Liver (tissue), 9 donors: Measurements from ENCODE around the gene CAPRIN1. TPM values are rescaled to one million over a fixed set of nuclear protein-coding genes. Genes with fewer than 3 reads are reported as not detected.

ENCODE experiments used
- DNase-seq: peaks from one replicate; pipeline ENCODE4 v3.0.0-alpha.2; 2017; ENCODE audit warnings: low spot score
- H3K27ac ChIP-seq, 2 donors: one replicate each; pipeline ENCODE4 v1.7.0; 2013; ENCODE audit warnings: inconsistent platforms in 2 of 2, low read length in 2 of 2, control low read depth in 1 of 2, low read depth in 1 of 2, mild to moderate bottlenecking in 1 of 2
- H3K27me3 ChIP-seq, 4 donors: one replicate each; pipeline versions ENCODE4 v1.6.1 to v1.7.0; 2013; ENCODE audit warnings: low read length in 3 of 4, inconsistent platforms in 1 of 4, mild to moderate bottlenecking in 1 of 4, moderate library complexity in 1 of 4; ENCODE audit not compliant: control insufficient read depth in 4 of 4, insufficient read depth in 4 of 4
- H3K36me3 ChIP-seq, 4 donors: one replicate each; pipeline versions ENCODE4 v1.6.1 to v1.7.0; 2013; ENCODE audit warnings: low read length in 3 of 4, mild to moderate bottlenecking in 3 of 4, low read depth in 1 of 4, moderate library complexity in 1 of 4; ENCODE audit not compliant: control insufficient read depth in 4 of 4, insufficient read depth in 3 of 4
- H3K4me1 ChIP-seq, 4 donors: one replicate each; pipeline versions ENCODE4 v1.6.1 to v1.7.0; 2013; ENCODE audit warnings: low read length in 3 of 4, mild to moderate bottlenecking in 3 of 4, moderate library complexity in 1 of 4; ENCODE audit not compliant: control insufficient read depth in 4 of 4, insufficient read depth in 4 of 4
- H3K4me3 ChIP-seq, 3 donors: one replicate each; pipeline versions ENCODE4 v1.6.1 to v1.7.0; 2013; ENCODE audit warnings: low read length in 3 of 3, control low read depth in 1 of 3, low read depth in 1 of 3, mild to moderate bottlenecking in 1 of 3
- H3K9ac ChIP-seq, 2 donors: one replicate each; pipeline ENCODE4 v1.7.0; 2013; ENCODE audit warnings: low read length in 2 of 2, mild to moderate bottlenecking in 2 of 2, moderate library complexity in 2 of 2, control low read depth in 1 of 2, low read depth in 1 of 2
- H3K9me3 ChIP-seq, 4 donors: one replicate each; pipeline versions ENCODE4 v1.6.1 to v1.7.0; 2013; ENCODE audit warnings: low read length in 3 of 4; ENCODE audit not compliant: control insufficient read depth in 4 of 4
- EGR1 ChIP-seq, 2 donors: IDR thresholded peaks; 2 replicates each; pipeline ENCODE4 v1.6.1; 2016 to 2018; ENCODE audit warnings: antibody characterized with exemption in 2 of 2, low read depth in 2 of 2
- FOXA1 ChIP-seq: IDR thresholded peaks from 2 replicates; pipeline ENCODE4 v1.6.1; 2016; ENCODE audit warnings: antibody characterized with exemption
- FOXA2 ChIP-seq: IDR thresholded peaks from 2 replicates; pipeline ENCODE4 v1.6.1; 2016; ENCODE audit warnings: antibody characterized with exemption
- GABPA ChIP-seq, 2 donors: IDR thresholded peaks in 1 of 2; conservative IDR thresholded peaks in 1 of 2; 2 replicates each; pipeline ENCODE4 v1.6.1; 2016; ENCODE audit warnings: antibody characterized with exemption in 2 of 2, mild to moderate bottlenecking in 1 of 2, moderate library complexity in 1 of 2
- HNF4A ChIP-seq, 2 donors: conservative IDR thresholded peaks; 2 replicates each; pipeline ENCODE4 v1.6.1; 2016; ENCODE audit warnings: antibody characterized with exemption in 2 of 2, mild to moderate bottlenecking in 2 of 2
- HNF4G ChIP-seq: IDR thresholded peaks from 2 replicates; pipeline ENCODE4 v1.6.1; 2016; ENCODE audit warnings: antibody characterized with exemption
- JUND ChIP-seq, 2 donors: IDR thresholded peaks; 2 replicates each; pipeline ENCODE4 v1.6.1; 2016; ENCODE audit warnings: antibody characterized with exemption in 2 of 2
- NR2F2 ChIP-seq: IDR thresholded peaks from 2 replicates; pipeline ENCODE4 v1.6.1; 2016; ENCODE audit warnings: antibody characterized with exemption
- RAD21 ChIP-seq, 2 donors: IDR thresholded peaks; 2 replicates each; pipeline ENCODE4 v1.6.1; 2016; ENCODE audit warnings: antibody characterized with exemption in 2 of 2, mild to moderate bottlenecking in 2 of 2
- RXRA ChIP-seq, 2 donors: IDR thresholded peaks; 2 replicates each; pipeline ENCODE4 v1.6.1; 2017 to 2018; ENCODE audit warnings: antibody characterized with exemption in 2 of 2, mild to moderate bottlenecking in 1 of 2
- SP1 ChIP-seq: IDR thresholded peaks from 2 replicates; pipeline ENCODE4 v1.6.1; 2018; ENCODE audit warnings: antibody characterized with exemption, mild to moderate bottlenecking
- TAF1 ChIP-seq: conservative IDR thresholded peaks from 2 replicates; pipeline ENCODE4 v1.6.1; 2016; ENCODE audit warnings: antibody characterized with exemption, mild to moderate bottlenecking
- YY1 ChIP-seq: IDR thresholded peaks from 2 replicates; pipeline ENCODE4 v1.6.1; 2016; ENCODE audit warnings: antibody characterized with exemption, mild to moderate bottlenecking
- ZBTB33 ChIP-seq: IDR thresholded peaks from 2 replicates; pipeline ENCODE4 v1.6.1; 2016; ENCODE audit warnings: antibody characterized with exemption
- WGBS: extraction: QIAGEN DNeasy Blood & Tissue Kit; methylation state at CpG from one replicate; pipeline ENCODE4 v1.1.7; 2013; 5-methylcytosine and 5-hydroxymethylcytosine counted together
- polyA plus RNA-seq, 2 donors: library from polyadenylated mRNA; stranded (reverse) in 1 of 2; unstranded in 1 of 2; fragments of 200-250 nt in 1 of 2; fragments of >200 nt in 1 of 2; fragmentation: Nextera tagmentation in 1 of 2; extraction: Ambion mirVana in 1 of 2; gene quantifications; one replicate each; pipeline versions ENCODE4 v1.2.1 to v1.2.3, GENCODE V29; 2013 to 2015
- total RNA-seq, 2 donors: library from RNA; depleted of rRNA; stranded (reverse); fragments of >200 nt; gene quantifications; one replicate each; pipeline ENCODE4 v1.2.3, GENCODE V29; 2014
- TF ChIP-seq, protein P1 (sequence below): fragments of 150-350 bp; IDR thresholded peaks from 2 replicates; pipeline ENCODE4 v1.5.1; 2017; ENCODE audit warnings: improper control_type of control experiment, low read depth, low read length; ENCODE audit not compliant: missing input control
- TF ChIP-seq, protein P2 (sequence below): IDR thresholded peaks from 2 replicates; pipeline ENCODE4 v1.6.1; 2016; ENCODE audit warnings: antibody characterized with exemption
- TF ChIP-seq, protein P3 (sequence below): IDR thresholded peaks from 2 replicates; pipeline ENCODE4 v1.6.1; 2016; ENCODE audit warnings: antibody characterized with exemption, mild to moderate bottlenecking
- TF ChIP-seq, protein P4 (sequence below): IDR thresholded peaks from 2 replicates; pipeline ENCODE4 v1.6.1; 2016; ENCODE audit warnings: antibody characterized with exemption
- donor health status: healthy.
- donor health status: healthy.
- donor health status: healthy.
- donor health status: healthy.
- donor health status: healthy.

The CAPRIN1 gene
- total and polyA plus RNA-seq, 4 donors = 19.5 to 112 (median 56.5) TPM

- Histone ChIP-seq H3K4me1 (no peaks in the 10 kb centered on the region), H3K9ac (no peak overlapping the region), H3K36me3 (peaks cover 12 to 67% (median 60%) of the 10 kb centered on the region in 4 donors), H3K4me3 (no peak overlapping the region), H3K9me3 (no peaks in the 10 kb centered on the region), H3K27ac (no peak overlapping the region), H3K27me3 (no peaks in the 10 kb centered on the region)
- DNase-seq = no peak
- TF ChIP-seq ZBTB33 (no peak), EGR1 (IDR thresholded peaks at IDR 0.05; ENCODE audit: low read depth in 2 of 2) (no peak), NR2F2 (no peak), RAD21 (IDR thresholded peaks at IDR 0.05) (no peak), GABPA (IDR thresholded peaks at IDR 0.05 in 1 of 2, conservative IDR thresholded peaks at IDR 0.05 in 1 of 2) (no peak), SP1 (no peak), HNF4A (conservative IDR thresholded peaks at IDR 0.05) (no peak), FOXA1 (no peak), TAF1 (no peak), FOXA2 (no peak), HNF4G (no peak), JUND (IDR thresholded peaks at IDR 0.05) (no peak), YY1 (no peak), RXRA (IDR thresholded peaks at IDR 0.05) (no peak)
- TF ChIP-seq, protein P1, sequence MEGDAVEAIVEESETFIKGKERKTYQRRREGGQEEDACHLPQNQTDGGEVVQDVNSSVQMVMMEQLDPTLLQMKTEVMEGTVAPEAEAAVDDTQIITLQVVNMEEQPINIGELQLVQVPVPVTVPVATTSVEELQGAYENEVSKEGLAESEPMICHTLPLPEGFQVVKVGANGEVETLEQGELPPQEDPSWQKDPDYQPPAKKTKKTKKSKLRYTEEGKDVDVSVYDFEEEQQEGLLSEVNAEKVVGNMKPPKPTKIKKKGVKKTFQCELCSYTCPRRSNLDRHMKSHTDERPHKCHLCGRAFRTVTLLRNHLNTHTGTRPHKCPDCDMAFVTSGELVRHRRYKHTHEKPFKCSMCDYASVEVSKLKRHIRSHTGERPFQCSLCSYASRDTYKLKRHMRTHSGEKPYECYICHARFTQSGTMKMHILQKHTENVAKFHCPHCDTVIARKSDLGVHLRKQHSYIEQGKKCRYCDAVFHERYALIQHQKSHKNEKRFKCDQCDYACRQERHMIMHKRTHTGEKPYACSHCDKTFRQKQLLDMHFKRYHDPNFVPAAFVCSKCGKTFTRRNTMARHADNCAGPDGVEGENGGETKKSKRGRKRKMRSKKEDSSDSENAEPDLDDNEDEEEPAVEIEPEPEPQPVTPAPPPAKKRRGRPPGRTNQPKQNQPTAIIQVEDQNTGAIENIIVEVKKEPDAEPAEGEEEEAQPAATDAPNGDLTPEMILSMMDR = no peak
- TF ChIP-seq, protein P2, sequence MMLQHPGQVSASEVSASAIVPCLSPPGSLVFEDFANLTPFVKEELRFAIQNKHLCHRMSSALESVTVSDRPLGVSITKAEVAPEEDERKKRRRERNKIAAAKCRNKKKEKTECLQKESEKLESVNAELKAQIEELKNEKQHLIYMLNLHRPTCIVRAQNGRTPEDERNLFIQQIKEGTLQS = no peak
- TF ChIP-seq, protein P3, sequence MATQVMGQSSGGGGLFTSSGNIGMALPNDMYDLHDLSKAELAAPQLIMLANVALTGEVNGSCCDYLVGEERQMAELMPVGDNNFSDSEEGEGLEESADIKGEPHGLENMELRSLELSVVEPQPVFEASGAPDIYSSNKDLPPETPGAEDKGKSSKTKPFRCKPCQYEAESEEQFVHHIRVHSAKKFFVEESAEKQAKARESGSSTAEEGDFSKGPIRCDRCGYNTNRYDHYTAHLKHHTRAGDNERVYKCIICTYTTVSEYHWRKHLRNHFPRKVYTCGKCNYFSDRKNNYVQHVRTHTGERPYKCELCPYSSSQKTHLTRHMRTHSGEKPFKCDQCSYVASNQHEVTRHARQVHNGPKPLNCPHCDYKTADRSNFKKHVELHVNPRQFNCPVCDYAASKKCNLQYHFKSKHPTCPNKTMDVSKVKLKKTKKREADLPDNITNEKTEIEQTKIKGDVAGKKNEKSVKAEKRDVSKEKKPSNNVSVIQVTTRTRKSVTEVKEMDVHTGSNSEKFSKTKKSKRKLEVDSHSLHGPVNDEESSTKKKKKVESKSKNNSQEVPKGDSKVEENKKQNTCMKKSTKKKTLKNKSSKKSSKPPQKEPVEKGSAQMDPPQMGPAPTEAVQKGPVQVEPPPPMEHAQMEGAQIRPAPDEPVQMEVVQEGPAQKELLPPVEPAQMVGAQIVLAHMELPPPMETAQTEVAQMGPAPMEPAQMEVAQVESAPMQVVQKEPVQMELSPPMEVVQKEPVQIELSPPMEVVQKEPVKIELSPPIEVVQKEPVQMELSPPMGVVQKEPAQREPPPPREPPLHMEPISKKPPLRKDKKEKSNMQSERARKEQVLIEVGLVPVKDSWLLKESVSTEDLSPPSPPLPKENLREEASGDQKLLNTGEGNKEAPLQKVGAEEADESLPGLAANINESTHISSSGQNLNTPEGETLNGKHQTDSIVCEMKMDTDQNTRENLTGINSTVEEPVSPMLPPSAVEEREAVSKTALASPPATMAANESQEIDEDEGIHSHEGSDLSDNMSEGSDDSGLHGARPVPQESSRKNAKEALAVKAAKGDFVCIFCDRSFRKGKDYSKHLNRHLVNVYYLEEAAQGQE = no peak
- TF ChIP-seq, protein P4, sequence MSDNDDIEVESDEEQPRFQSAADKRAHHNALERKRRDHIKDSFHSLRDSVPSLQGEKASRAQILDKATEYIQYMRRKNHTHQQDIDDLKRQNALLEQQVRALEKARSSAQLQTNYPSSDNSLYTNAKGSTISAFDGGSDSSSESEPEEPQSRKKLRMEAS = no peak
- 93% methylated on average over 12 of the region's 12 CpGs for WGBS
Measured at GRCh38 chr11:34126959-34127848, 75.7 kb downstream of the CAPRIN1 start.
